Activated naive CD4-positive, alpha-beta T cell treated with Interleukin-2 at 50 U/mL for 16 hours (primary cell): Measurements from ENCODE around the gene TRIP13.

Experiments
- DNase-seq: peaks from one replicate; pipeline ENCODE4 v3.0.0-alpha.2; 2020

Gene TRIP13

GRCh38 chr5:855771-856530, 36.7 kb upstream of the TRIP13 start:
- DNase-seq = no peak

GRCh38 chr5:856531-857425, 35.9 kb upstream of the TRIP13 start:
- no peak for DNase-seq

- DNase-seq = no peak
Measured at GRCh38 chr5:858726-859125, 34.0 kb upstream of the TRIP13 start.

- DNase-seq = no peak
Measured at GRCh38 chr5:859391-859790, 33.3 kb upstream of the TRIP13 start.

- no peak for DNase-seq
Measured at GRCh38 chr5:859798-860296, 32.8 kb upstream of the TRIP13 start.

GRCh38 chr5:860506-861150, 32.1 kb upstream of the TRIP13 start:
- DNase-seq = no peak

- DNase-seq = no peak
Measured at GRCh38 chr5:861442-862366, 31.0 kb upstream of the TRIP13 start.

- no peak for DNase-seq
Measured at GRCh38 chr5:862367-863243, 30.1 kb upstream of the TRIP13 start.

- no peak for DNase-seq
Measured at GRCh38 chr5:863244-863805, 29.4 kb upstream of the TRIP13 start.

- no peak for DNase-seq
Measured at GRCh38 chr5:864492-865167, 28.1 kb upstream of the TRIP13 start.

GRCh38 chr5:865168-865521, 27.5 kb upstream of the TRIP13 start:
- no peak for DNase-seq

GRCh38 chr5:865771-866170, 26.9 kb upstream of the TRIP13 start:
- no peak for DNase-seq

- DNase-seq = no peak
Measured at GRCh38 chr5:867300-867870, 25.3 kb upstream of the TRIP13 start.

GRCh38 chr5:868428-869135, 24.1 kb upstream of the TRIP13 start:
- DNase-seq = no peak

GRCh38 chr5:870956-871355, 21.7 kb upstream of the TRIP13 start:
- DNase-seq = no peak

GRCh38 chr5:871596-872298, 20.9 kb upstream of the TRIP13 start:
- no peak for DNase-seq

- DNase-seq = no peak
Measured at GRCh38 chr5:872301-872700, 20.4 kb upstream of the TRIP13 start.

GRCh38 chr5:873328-873727, 19.4 kb upstream of the TRIP13 start:
- DNase-seq = no peak

GRCh38 chr5:875931-876330, 16.8 kb upstream of the TRIP13 start:
- no peak for DNase-seq
